ENCODE data around the gene GAB1.

DNA sequence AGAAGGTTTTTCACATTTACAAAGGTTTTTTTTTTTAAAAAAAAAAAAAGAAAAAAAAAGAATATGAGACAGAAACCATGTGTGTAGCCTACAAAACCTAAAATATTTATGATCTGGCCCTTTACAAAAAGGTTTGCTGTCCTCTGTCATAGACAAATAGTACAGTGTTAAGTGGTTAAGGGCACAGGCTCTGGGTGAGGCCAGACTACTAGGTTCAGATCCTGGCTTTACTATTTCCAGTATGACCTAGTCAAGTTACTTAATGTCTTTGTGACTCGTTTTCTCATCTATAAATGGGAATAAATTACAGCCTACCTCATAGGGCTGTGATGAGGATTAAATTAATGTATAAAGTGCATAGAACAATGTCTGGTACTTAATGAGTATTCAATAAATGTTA lies 56.5 kb downstream of the GAB1 start:
- TF ChIP-seq EZH2 (IDR thresholded peaks at IDR 0.05): no peak
- TF ChIP-seq POLR2AphosphoS5 (IDR thresholded peaks at IDR 0.05; ENCODE audit: borderline replicate concordance, low read depth, low read length): no peak
- TF ChIP-seq FOXP2 (optimal IDR thresholded peaks at IDR 0.05; ENCODE audit: control extremely low read depth, extremely low read length, insufficient read depth): no peak
